HG03097 (cell line): ENCODE results near the gene DCTD.
"Not testable (repeated sequence)": the region's sequence is repeated elsewhere in the genome, so short reads cannot be mapped to it uniquely, and the experiment has no call there.

ENCODE experiments used
- ATAC-seq: cut with Tn5 transposase; IDR thresholded peaks from one replicate; pipeline ENCODE4 v1.9.1; 2021; ENCODE audit not compliant: unreplicated experiment, low FRiP score

The DCTD gene

GRCh38 chr4:182922501-182923284 lies 5.5 kb upstream of the DCTD start:
- ATAC-seq = no peak

- no peak for ATAC-seq
These were observed 4.4 kb upstream of the DCTD start for GRCh38 chr4:182921608-182922007.

GRCh38 chr4:182920676-182921075 lies 3.5 kb upstream of the DCTD start:
- ATAC-seq = no peak

GRCh38 chr4:182918791-182919302 lies 1.7 kb upstream of the DCTD start:
- peak; percentile 25 for ATAC-seq

- ATAC-seq = peak; percentile 19
These were observed 940 bp upstream of the DCTD start for GRCh38 chr4:182918044-182918607.

GRCh38 chr4:182916483-182917181 lies 554 bp downstream of the DCTD start:
- peak; percentile 25 for ATAC-seq

GRCh38 chr4:182914357-182914756 lies 2.8 kb downstream of the DCTD start:
- ATAC-seq = no peak

GRCh38 chr4:182913621-182914020 lies 3.6 kb downstream of the DCTD start:
- no peak for ATAC-seq

- ATAC-seq = no peak
These were observed 4.2 kb downstream of the DCTD start for GRCh38 chr4:182913036-182913435.

GRCh38 chr4:182908124-182908523 lies 9.1 kb downstream of the DCTD start:
- no peak for ATAC-seq

- no peak for ATAC-seq
These were observed 9.8 kb downstream of the DCTD start for GRCh38 chr4:182907396-182907795.

GRCh38 chr4:182906786-182907185 lies 10.4 kb downstream of the DCTD start:
- no peak for ATAC-seq

GRCh38 chr4:182905038-182905437 lies 12.1 kb downstream of the DCTD start:
- no peak for ATAC-seq

- ATAC-seq = no peak
These were observed 12.9 kb downstream of the DCTD start for GRCh38 chr4:182904211-182904761.

GRCh38 chr4:182903013-182903412 lies 14.2 kb downstream of the DCTD start:
- ATAC-seq = no peak

GRCh38 chr4:182901337-182901736 lies 15.8 kb downstream of the DCTD start:
- no peak for ATAC-seq

GRCh38 chr4:182900021-182900420 lies 17.2 kb downstream of the DCTD start:
- ATAC-seq = not testable (repeated sequence)

GRCh38 chr4:182898479-182898799 lies 18.7 kb downstream of the DCTD start:
- ATAC-seq = no peak

GRCh38 chr4:182897601-182898478 lies 19.3 kb downstream of the DCTD start:
- no peak for ATAC-seq

GRCh38 chr4:182896421-182896820 lies 20.8 kb downstream of the DCTD start:
- no peak for ATAC-seq
